IMR-90 (cell line): Measurements from ENCODE around the gene UQCRC1. TPM values are rescaled to one million over a fixed set of nuclear protein-coding genes. Genes with fewer than 3 reads are reported as not detected.

Source experiments
- ATAC-seq: fragments of 200-7000 bp; cut with Tn5 transposase; 2 replicates; pipeline ENCODE4 v1.9.1; 2020; ENCODE audit warnings: low read depth, mild to moderate bottlenecking, moderate library complexity
- BruUV-seq: library from RNA; stranded (reverse); fragments of 400-500 nt; replicated peaks from 2 replicates; lab custom pipeline; 2021; lab: Mats Ljungman, UMichigan
- CTCF ChIA-PET: fragments of 300-600 bp; formaldehyde crosslinking; extraction: SDS; loops from one replicate; lab custom pipeline; 2021; ENCODE audit warnings: antibody characterized with exemption; lab: Yijun Ruan, JAX
- POLR2A ChIA-PET: fragments of 300-600 bp; sonication (Branson Sonifier 250); formaldehyde crosslinking; loops from one replicate; lab custom pipeline; 2022; ENCODE audit warnings: antibody characterized with exemption; ENCODE audit not compliant: unreplicated experiment; lab: Charles Lee
- DNase-seq: peaks from one replicate; pipeline ENCODE4 v3.0.0; 2013
- H2AFZ ChIP-seq: replicated peaks from 2 replicates; pipeline ENCODE3; 2013; ENCODE audit warnings: low read length, mild to moderate bottlenecking; ENCODE audit not compliant: poor library complexity
- H2AK5ac ChIP-seq: 2 replicates; pipeline ENCODE4 v1.6.1; 2013; ENCODE audit warnings: low read depth, low read length, inconsistent platforms
- H2AK9ac ChIP-seq: replicated peaks from 2 replicates; pipeline ENCODE3; 2013; ENCODE audit warnings: mild to moderate bottlenecking, low read depth, low read length, moderate library complexity; ENCODE audit not compliant: poor library complexity
- H2BK120ac ChIP-seq: 2 replicates; pipeline ENCODE4 v1.6.1; 2013; ENCODE audit warnings: low read depth, low read length, inconsistent platforms
- H2BK15ac ChIP-seq: 3 replicates; pipeline ENCODE4 v1.6.1; 2013; ENCODE audit warnings: low read depth, low read length, inconsistent platforms
- H2BK20ac ChIP-seq: 2 replicates; pipeline ENCODE4 v1.6.1; 2013; ENCODE audit warnings: low read depth, mild to moderate bottlenecking, inconsistent platforms, low read length, moderate library complexity
- H2BK5ac ChIP-seq: 2 replicates; pipeline ENCODE4 v1.6.1; 2013; ENCODE audit warnings: mild to moderate bottlenecking, low read depth, low read length, inconsistent platforms; ENCODE audit not compliant: poor library complexity, severe bottlenecking
- H3K14ac ChIP-seq: replicated peaks from 2 replicates; pipeline ENCODE4 v1.6.1; 2013; ENCODE audit warnings: low read depth, low read length, inconsistent platforms
- H3K18ac ChIP-seq: 2 replicates; pipeline ENCODE4 v1.6.1; 2013; ENCODE audit warnings: low read depth, low read length, control low read depth
- H3K23ac ChIP-seq: 2 replicates; pipeline ENCODE4 v1.6.1; 2013; ENCODE audit warnings: low read depth, low read length, inconsistent platforms
- H3K27ac ChIP-seq: 2 replicates; pipeline ENCODE4 v1.5.1; 2013; ENCODE audit warnings: mild to moderate bottlenecking, control low read depth, low read length; ENCODE audit not compliant: insufficient read depth
- H3K27me3 ChIP-seq: 2 replicates; pipeline ENCODE4 v1.6.1; 2013; ENCODE audit warnings: low read length; ENCODE audit not compliant: control insufficient read depth, insufficient read depth
- H3K36me3 ChIP-seq: 2 replicates; pipeline ENCODE4 v1.6.1; 2013; ENCODE audit warnings: low read length, mixed read lengths; ENCODE audit not compliant: control insufficient read depth, insufficient read depth
- H3K4ac ChIP-seq: 2 replicates; pipeline ENCODE4 v1.6.1; 2013; ENCODE audit warnings: low read depth, low read length, inconsistent platforms
- H3K4me1 ChIP-seq: 2 replicates; pipeline ENCODE4 v1.6.1; 2013; ENCODE audit warnings: low read length, mixed read lengths; ENCODE audit not compliant: control insufficient read depth, insufficient read depth
- H3K4me2 ChIP-seq: 2 replicates; pipeline ENCODE4 v1.6.1; 2013; ENCODE audit warnings: low read depth, mild to moderate bottlenecking, control low read depth, low read length, moderate library complexity
- H3K4me3 ChIP-seq: 2 replicates; pipeline ENCODE4 v1.5.1; 2013; ENCODE audit warnings: low read depth, mild to moderate bottlenecking, control low read depth, low read length, moderate library complexity; ENCODE audit not compliant: insufficient read depth
- H3K56ac ChIP-seq: 2 replicates; pipeline ENCODE4 v1.6.1; 2013; ENCODE audit warnings: low read length, inconsistent platforms; ENCODE audit not compliant: insufficient read depth; ENCODE audit errors: extremely low read depth
- H3K79me1 ChIP-seq, 2 experiments: 2 replicates each; pipeline ENCODE4 v1.6.1; 2013; ENCODE audit warnings: low read length in 2 of 2, inconsistent platforms in 1 of 2, low read depth in 1 of 2
- H3K9ac ChIP-seq: 2 replicates; pipeline ENCODE4 v1.6.1; 2013; ENCODE audit warnings: low read depth, low read length, control low read depth
- H3K9me1 ChIP-seq: 2 replicates; pipeline ENCODE4 v1.6.1; 2013; ENCODE audit warnings: low read length, inconsistent platforms; ENCODE audit not compliant: insufficient read depth
- H3K9me3 ChIP-seq: 2 replicates; pipeline ENCODE4 v1.6.1; 2013; ENCODE audit warnings: low read length; ENCODE audit not compliant: control insufficient read depth, insufficient read depth
- H4K20me1 ChIP-seq: 2 replicates; pipeline ENCODE4 v1.6.1; 2013; ENCODE audit warnings: low read length, inconsistent platforms; ENCODE audit not compliant: insufficient read depth
- H4K5ac ChIP-seq: 2 replicates; pipeline ENCODE4 v1.6.1; 2013; ENCODE audit warnings: mild to moderate bottlenecking, low read depth, low read length, control low read depth
- H4K8ac ChIP-seq, 2 experiments: 2 replicates each; pipeline ENCODE4 v1.6.1; 2013; ENCODE audit warnings: low read depth in 2 of 2, low read length in 2 of 2, control low read depth in 1 of 2, inconsistent platforms in 1 of 2
- H4K91ac ChIP-seq: 2 replicates; pipeline ENCODE4 v1.6.1; 2013; ENCODE audit warnings: low read depth, low read length, inconsistent platforms; ENCODE audit not compliant: insufficient read depth
- BHLHE40 ChIP-seq: fragments of 150-350 bp; IDR thresholded peaks from 2 replicates; pipeline ENCODE4 v1.6.1; 2016; ENCODE audit warnings: mild to moderate bottlenecking, low read depth, low read length
- CEBPB ChIP-seq: IDR thresholded peaks from 2 replicates; pipeline ENCODE4 v1.6.1; 2012; ENCODE audit warnings: low read depth, low read length, improper control_type of control experiment
- CHD1 ChIP-seq: IDR thresholded peaks from 2 replicates; pipeline ENCODE4 v1.6.1; 2012; ENCODE audit warnings: low read depth, low read length, improper control_type of control experiment
- CTCF ChIP-seq: conservative IDR thresholded peaks from 2 replicates; pipeline ENCODE4 v1.5.1; 2012; ENCODE audit warnings: mild to moderate bottlenecking, low read depth, low read length, improper control_type of control experiment
- ELK1 ChIP-seq: fragments of 150-350 bp; IDR thresholded peaks from 2 replicates; pipeline ENCODE4 v1.6.1; 2016; ENCODE audit warnings: low read depth, mild to moderate bottlenecking, low read length, moderate library complexity, borderline replicate concordance
- FOS ChIP-seq: fragments of 150-350 bp; IDR thresholded peaks from 2 replicates; pipeline ENCODE4 v1.6.1; 2016; ENCODE audit warnings: low read depth, low read length
- MAFK ChIP-seq: IDR thresholded peaks from 2 replicates; pipeline ENCODE4 v1.6.1; 2012; ENCODE audit warnings: low read depth, low read length, improper control_type of control experiment
- MAZ ChIP-seq: IDR thresholded peaks from 2 replicates; pipeline ENCODE4 v1.6.1; 2012; ENCODE audit warnings: low read depth, mild to moderate bottlenecking, low read length, improper control_type of control experiment, moderate library complexity, borderline replicate concordance
- MXI1 ChIP-seq: IDR thresholded peaks from 2 replicates; pipeline ENCODE4 v1.6.1; 2012; ENCODE audit warnings: low read depth, mild to moderate bottlenecking, low read length, moderate library complexity, borderline replicate concordance
- NFE2L2 ChIP-seq: fragments of 150-350 bp; IDR thresholded peaks from 2 replicates; pipeline ENCODE4 v1.6.1; 2016; ENCODE audit warnings: low read depth, mild to moderate bottlenecking, low read length
- POLR2A ChIP-seq: IDR thresholded peaks from 2 replicates; pipeline ENCODE4 v1.6.1; 2012; ENCODE audit warnings: mild to moderate bottlenecking, low read depth, low read length
- RAD21 ChIP-seq: IDR thresholded peaks from 2 replicates; pipeline ENCODE4 v1.6.1; 2012; ENCODE audit warnings: low read length, improper control_type of control experiment
- RCOR1 ChIP-seq: IDR thresholded peaks from 2 replicates; pipeline ENCODE4 v1.6.1; 2012; ENCODE audit warnings: mild to moderate bottlenecking, low read length, improper control_type of control experiment; ENCODE audit not compliant: insufficient replicate concordance
- RFX5 ChIP-seq: IDR thresholded peaks from 2 replicates; pipeline ENCODE4 v1.8.0; 2012; ENCODE audit warnings: low read depth, mild to moderate bottlenecking, low read length, moderate library complexity
- SMC3 ChIP-seq: fragments of 150-350 bp; IDR thresholded peaks from 2 replicates; pipeline ENCODE4 v1.6.1; 2016; ENCODE audit warnings: low read depth, mild to moderate bottlenecking, antibody characterized with exemption, low read length, moderate library complexity
- USF2 ChIP-seq: fragments of 150-350 bp; IDR thresholded peaks from 2 replicates; pipeline ENCODE4 v1.6.1; 2017; ENCODE audit warnings: mild to moderate bottlenecking, antibody characterized with exemption, low read length, low read depth
- WGBS, 2 experiments: methylation state at CpG; one replicate each; pipeline versions ENCODE4 v1.1.5 to v1.1.7; 2013; ENCODE audit warnings: missing lambda C conversion rate in 2 of 2; ENCODE audit not compliant: insufficient read length in 1 of 2; ENCODE audit errors: extremely low coverage in 2 of 2; 5-methylcytosine and 5-hydroxymethylcytosine counted together
- dilution Hi-C: fragments of 300-500 bp; cut with HindIII; formaldehyde crosslinking; loops from one replicate; pipeline ENCODE4 v1.14.3; 2018; ENCODE audit warnings: low sequenced_read_pairs; ENCODE audit not compliant: unreplicated experiment
- in situ Hi-C: fragments of 300-500 bp; cut with MboI; formaldehyde crosslinking; loops from 3 replicates; pipeline ENCODE4 v1.14.3; 2019; ENCODE audit warnings: low sequenced_read_pairs, inconsistent platforms, mixed read lengths
- intact Hi-C: fragments of 100-400 bp; cut with micrococcal nuclease; formaldehyde crosslinking; loops from 2 replicates; pipeline ENCODE4 v1.10.0; 2022
- polyA plus RNA-seq, 3 experiments: library from polyadenylated mRNA; depleted of rRNA; stranded (reverse); fragments of >200 nt; gene quantifications; 2 replicates each; pipeline ENCODE4 v1.2.3, GENCODE V29; 2012; ENCODE audit warnings: low replicate concordance in 1 of 3
- total RNA-seq: library from RNA; depleted of rRNA; stranded (reverse); fragments of >200 nt; gene quantifications from 2 replicates; pipeline ENCODE4 v1.2.3, GENCODE V29; 2012

UQCRC1 gene
- total and polyA plus RNA-seq, 2 of the 4 experiments (the other 2 are of a cell fraction) = 474 to 1,365 TPM

GRCh38 chr3:48564667-48565066 lies 44.8 kb downstream of the UQCRC1 start:
- TF ChIP-seq SMC3 (no peak), ELK1 (no peak), FOS (no peak), NFE2L2 (no peak), RCOR1 (no peak), CTCF (no peak), BHLHE40 (no peak), MAZ (no peak), RAD21 (no peak), MAFK (no peak), USF2 (no peak), CHD1 (no peak), POLR2A (no peak), RFX5 (no peak), MXI1 (no peak), CEBPB (no peak)
- Histone ChIP-seq H2BK120ac (peak overlapping the region; percentile 90), H3K9me3 (no peaks in the 10 kb centered on the region), H3K27me3 (no peaks in the 10 kb centered on the region), H4K20me1 (no peaks in the 10 kb centered on the region; the same call in none of the 2 replicates), H2AK5ac (peak overlapping the region; percentile 96), H4K5ac (peak overlapping the region; percentile 57; the same call in 1 of the 2 replicates), H4K91ac (peak overlapping the region; percentile 97), H3K4me1 (peaks cover 36% of the 10 kb centered on the region), H3K23ac (no peak overlapping the region), H4K8ac (peak overlapping the region; percentile 62 to 91; a peak in 2 of 4 replicates), H3K18ac (no peak overlapping the region), H3K14ac (peak overlapping the region; percentile 76; the same call in 1 of the 2 replicates), H3K4me2 (no peak overlapping the region), H3K36me3 (peaks cover 41% of the 10 kb centered on the region), H3K79me1 (peaks cover 8 to 49% of the 10 kb centered on the region in 2 experiments; a peak in 3 of 4 replicates), H3K4ac (peak overlapping the region; percentile 85), H3K9me1 (peaks cover 30% of the 10 kb centered on the region), H2BK20ac (peak overlapping the region; percentile 79), H2AFZ (no peak overlapping the region), H2BK5ac (peak overlapping the region; percentile 78), H2BK15ac (no peak overlapping the region; the same call in 2 of the 3 replicates), H2AK9ac (peak overlapping the region; percentile 97), H3K4me3 (no peak overlapping the region), H3K9ac (no peak overlapping the region), H3K27ac (peak overlapping the region; percentile 47), H3K56ac (0 out of 2 replicates have a peak overlapping the region, but pooled peaks have one; percentile 2)
- ATAC-seq (no peak), DNase-seq (no peak)
- intact Hi-C loops = no loop called here
- in situ Hi-C loops = no loop called here
- CTCF ChIA-PET = no interaction called here
- dilution Hi-C loops = no loop called here
- no TSS peak for BruUV-seq
- 40% methylated on average over 1 of the region's 11 CpGs; no CpG with 5 or more reads in 1 of the 2 experiments for WGBS, 2 experiments
- POLR2A ChIA-PET = no interaction called here
